Adrenal gland (tissue), 5 donors: ENCODE measurements around the gene AP3M1.

Experiments used
- CTCF ChIP-seq, 6 experiments: fragments of 450-650 bp in 4 of 6; fragments of 200-600 bp in 2 of 6; sonication (generic) in 1 of 6; IDR thresholded peaks; 1 replicate in 5 of 6; 2 replicates in 1 of 6; pipeline versions ENCODE4 v1.5.1 to v1.8.0; 2016 to 2021; ENCODE audit warnings: antibody characterized with exemption in 6 of 6, mild to moderate bottlenecking in 2 of 6, moderate library complexity in 1 of 6
- POLR2A ChIP-seq, 2 donors: fragments of 450-650 bp; IDR thresholded peaks; one replicate each; pipeline ENCODE4 v1.6.1; 2017; ENCODE audit warnings: antibody characterized with exemption in 2 of 2, mild to moderate bottlenecking in 2 of 2, moderate library complexity in 1 of 2
- donor health status: DM: no; HTN: no; CAD: no.

GRCh38 chr10:74071157-74071556 is 79.5 kb downstream of the AP3M1 start:
- no peak for TF ChIP-seq CTCF (IDR thresholded peaks at IDR 0.05)
- no peak for TF ChIP-seq POLR2A (IDR thresholded peaks at IDR 0.05)
